ENCODE data around the gene SLC27A6.

SLC27A6 gene

GRCh38 chr5:129067745-129068144 lies 102.5 kb downstream of the SLC27A6 start:
- Mint-ChIP-seq H3K27me3 (peaks cover 2% of the 10 kb centered on the region), H3K27ac (no peak overlapping the region), H3K4me1 (ENCODE audit: low read depth) (no peaks in the 10 kb centered on the region)

GRCh38 chr5:129069292-129069691 lies 104.0 kb downstream of the SLC27A6 start:
- H3K36me3 Mint-ChIP-seq = no peaks in the 10 kb centered on the region
- H3K27ac Mint-ChIP-seq = no peak overlapping the region
- H3K4me1 Mint-ChIP-seq (ENCODE audit: low read depth) = no peaks in the 10 kb centered on the region
- no peaks in the 10 kb centered on the region for H3K9me3 Mint-ChIP-seq (ENCODE audit: low read depth)
- H3K4me3 Mint-ChIP-seq = no peak overlapping the region
- no peaks in the 10 kb centered on the region for H3K27me3 Mint-ChIP-seq

More at GRCh38 chr5:129067745-129068144, 102.5 kb downstream of the SLC27A6 start:
- no peaks in the 10 kb centered on the region for H3K9me3 Mint-ChIP-seq (ENCODE audit: low read depth)
- H3K36me3 Mint-ChIP-seq = no peaks in the 10 kb centered on the region
- H3K4me3 Mint-ChIP-seq = no peak overlapping the region

DNA sequence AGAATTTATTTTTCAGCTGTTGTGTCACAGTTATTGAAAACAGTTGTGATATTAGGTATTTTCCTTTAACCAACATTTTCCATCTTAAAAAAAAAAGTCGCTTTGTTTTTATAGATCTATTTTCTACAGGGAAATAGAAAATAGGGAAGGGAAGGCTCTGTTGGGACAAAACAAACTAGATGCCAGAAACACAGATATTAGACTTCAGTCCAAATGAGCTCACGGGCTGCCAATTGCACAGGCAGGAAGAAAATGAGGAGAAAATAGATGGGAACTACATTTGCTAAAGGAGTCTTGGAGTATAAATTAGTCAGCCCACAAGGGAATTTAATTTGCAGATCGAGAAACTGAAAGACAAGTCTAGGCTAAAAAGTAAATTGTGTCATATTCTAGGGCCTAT lies 107.8 kb downstream of the SLC27A6 start:
- Mint-ChIP-seq H3K27ac (no peak overlapping the region), H3K4me3 (no peak overlapping the region), H3K9me3 (ENCODE audit: low read depth) (no peaks in the 10 kb centered on the region), H3K27me3 (peaks cover 2% of the 10 kb centered on the region), H3K36me3 (no peaks in the 10 kb centered on the region), H3K4me1 (ENCODE audit: low read depth) (no peaks in the 10 kb centered on the region)

DNA sequence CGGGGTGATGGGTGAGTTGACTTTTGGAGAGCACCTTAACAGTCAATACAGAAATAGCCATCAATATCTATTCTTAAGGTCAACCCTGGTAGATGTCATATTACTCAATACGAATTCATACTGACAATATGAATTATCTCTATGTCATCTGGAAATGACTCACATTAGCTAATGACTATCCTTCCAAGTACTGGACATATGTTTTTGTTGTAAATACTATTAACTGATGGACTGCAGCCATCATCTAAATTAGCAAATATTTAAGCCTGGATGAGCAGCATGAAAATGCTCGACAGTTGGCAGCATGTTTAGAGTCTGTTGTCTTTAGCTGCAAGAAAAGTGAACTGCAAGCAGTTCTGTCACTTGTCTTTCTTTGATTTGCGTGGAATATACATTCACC lies 109.6 kb downstream of the SLC27A6 start:
- H3K4me3 Mint-ChIP-seq = no peak overlapping the region
- no peaks in the 10 kb centered on the region for H3K9me3 Mint-ChIP-seq (ENCODE audit: low read depth)
- no peaks in the 10 kb centered on the region for H3K4me1 Mint-ChIP-seq (ENCODE audit: low read depth)
- peaks cover 2% of the 10 kb centered on the region for H3K27me3 Mint-ChIP-seq
- H3K27ac Mint-ChIP-seq = no peak overlapping the region
- H3K36me3 Mint-ChIP-seq = no peaks in the 10 kb centered on the region

DNA sequence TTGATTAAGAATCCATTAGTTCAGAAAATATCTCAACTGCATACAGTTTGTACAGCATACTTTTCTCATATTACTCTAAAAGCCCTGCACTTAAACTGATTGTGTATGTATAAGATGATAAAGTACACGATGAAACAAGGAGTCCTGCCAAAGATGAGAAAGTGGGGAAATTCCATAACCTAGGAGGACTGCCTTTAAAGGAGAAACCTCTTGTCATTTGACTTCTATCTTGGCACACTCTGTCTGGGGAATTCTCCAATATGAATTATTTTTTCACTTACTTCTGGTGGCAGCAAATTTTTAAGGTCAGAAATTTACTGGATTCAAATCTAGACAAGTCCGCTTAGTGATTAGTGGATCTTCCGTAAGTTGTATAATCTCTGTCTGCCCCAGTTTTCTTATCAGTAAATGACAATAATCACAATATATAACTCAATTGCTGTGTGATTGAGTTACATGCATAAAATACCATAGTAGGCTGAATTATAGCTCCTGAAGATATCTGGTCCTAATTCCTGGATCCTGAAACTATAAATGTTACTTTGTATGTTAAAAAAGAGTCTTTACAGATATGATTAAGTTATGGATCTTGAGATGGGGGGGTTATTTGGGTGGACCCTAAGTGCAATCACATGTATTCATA lies 112.3 kb downstream of the SLC27A6 start:
- Mint-ChIP-seq H3K4me1 (ENCODE audit: low read depth) (no peaks in the 10 kb centered on the region), H3K27ac (no peak overlapping the region), H3K9me3 (ENCODE audit: low read depth) (no peaks in the 10 kb centered on the region), H3K27me3 (peaks cover 3% of the 10 kb centered on the region), H3K4me3 (no peak overlapping the region), H3K36me3 (no peaks in the 10 kb centered on the region)

GRCh38 chr5:129078247-129078646 lies 113.0 kb downstream of the SLC27A6 start:
- peaks cover 6% of the 10 kb centered on the region for H3K27me3 Mint-ChIP-seq
- no peak overlapping the region for H3K4me3 Mint-ChIP-seq
- H3K27ac Mint-ChIP-seq = no peak overlapping the region
- no peaks in the 10 kb centered on the region for H3K4me1 Mint-ChIP-seq (ENCODE audit: low read depth)
- no peaks in the 10 kb centered on the region for H3K9me3 Mint-ChIP-seq (ENCODE audit: low read depth)
- H3K36me3 Mint-ChIP-seq = no peaks in the 10 kb centered on the region

DNA sequence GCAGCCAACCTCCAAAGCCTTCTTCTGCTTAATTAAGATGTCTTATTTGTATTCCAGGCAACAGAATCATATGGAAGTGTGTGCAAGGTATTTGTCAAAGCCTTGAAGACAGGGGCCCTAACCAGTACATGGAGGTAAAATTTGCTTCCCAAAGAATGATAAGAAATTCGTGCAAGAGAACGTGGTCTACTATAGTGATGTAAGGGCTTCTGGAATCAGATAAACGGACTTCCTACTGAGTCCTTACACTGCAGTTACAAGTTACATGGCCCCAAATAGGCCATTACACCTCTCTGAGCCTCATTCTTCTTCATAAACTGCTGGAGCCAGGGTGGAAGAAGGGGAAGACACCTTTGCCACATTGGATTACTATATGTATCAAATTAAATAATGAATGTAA lies 113.4 kb downstream of the SLC27A6 start:
- no peak overlapping the region for H3K4me3 Mint-ChIP-seq
- H3K9me3 Mint-ChIP-seq (ENCODE audit: low read depth) = no peaks in the 10 kb centered on the region
- H3K27me3 Mint-ChIP-seq = peaks cover 6% of the 10 kb centered on the region
- no peak overlapping the region for H3K27ac Mint-ChIP-seq
- no peaks in the 10 kb centered on the region for H3K36me3 Mint-ChIP-seq
- no peaks in the 10 kb centered on the region for H3K4me1 Mint-ChIP-seq (ENCODE audit: low read depth)

GRCh38 chr5:129079496-129079895 lies 114.2 kb downstream of the SLC27A6 start:
- no peaks in the 10 kb centered on the region for H3K4me1 Mint-ChIP-seq (ENCODE audit: low read depth)
- no peak overlapping the region for H3K27ac Mint-ChIP-seq
- H3K27me3 Mint-ChIP-seq = peaks cover 6% of the 10 kb centered on the region
- H3K4me3 Mint-ChIP-seq = no peak overlapping the region
- H3K36me3 Mint-ChIP-seq = no peaks in the 10 kb centered on the region
- H3K9me3 Mint-ChIP-seq (ENCODE audit: low read depth) = no peaks in the 10 kb centered on the region

- no peaks in the 10 kb centered on the region for H3K36me3 Mint-ChIP-seq
- no peak overlapping the region for H3K27ac Mint-ChIP-seq
- no peak overlapping the region for H3K4me3 Mint-ChIP-seq
- no peaks in the 10 kb centered on the region for H3K4me1 Mint-ChIP-seq (ENCODE audit: low read depth)
- H3K27me3 Mint-ChIP-seq = peaks cover 4% of the 10 kb centered on the region
- H3K9me3 Mint-ChIP-seq (ENCODE audit: low read depth) = no peaks in the 10 kb centered on the region
Measured at GRCh38 chr5:129080766-129081165, 115.5 kb downstream of the SLC27A6 start.

GRCh38 chr5:129082225-129083136 lies 117.2 kb downstream of the SLC27A6 start:
- Mint-ChIP-seq H3K4me3 (no peak overlapping the region), H3K36me3 (no peaks in the 10 kb centered on the region), H3K27me3 (peaks cover 6% of the 10 kb centered on the region), H3K27ac (no peak overlapping the region), H3K4me1 (ENCODE audit: low read depth) (no peaks in the 10 kb centered on the region), H3K9me3 (ENCODE audit: low read depth) (no peaks in the 10 kb centered on the region)

Data from activated naive CD8-positive, alpha-beta T cell (primary cell).